ENCODE measurements around the gene DAND5. TPM values are rescaled to one million over a fixed set of nuclear protein-coding genes. Genes with fewer than 3 reads are reported as not detected.

Gene DAND5
- total and polyA plus RNA-seq, 9 of the 15 experiments (the other 6 are each of a cell fraction or from before 2014, with no cell fraction given) = 0.22 to 0.83 (median 0.60) TPM

DNA sequence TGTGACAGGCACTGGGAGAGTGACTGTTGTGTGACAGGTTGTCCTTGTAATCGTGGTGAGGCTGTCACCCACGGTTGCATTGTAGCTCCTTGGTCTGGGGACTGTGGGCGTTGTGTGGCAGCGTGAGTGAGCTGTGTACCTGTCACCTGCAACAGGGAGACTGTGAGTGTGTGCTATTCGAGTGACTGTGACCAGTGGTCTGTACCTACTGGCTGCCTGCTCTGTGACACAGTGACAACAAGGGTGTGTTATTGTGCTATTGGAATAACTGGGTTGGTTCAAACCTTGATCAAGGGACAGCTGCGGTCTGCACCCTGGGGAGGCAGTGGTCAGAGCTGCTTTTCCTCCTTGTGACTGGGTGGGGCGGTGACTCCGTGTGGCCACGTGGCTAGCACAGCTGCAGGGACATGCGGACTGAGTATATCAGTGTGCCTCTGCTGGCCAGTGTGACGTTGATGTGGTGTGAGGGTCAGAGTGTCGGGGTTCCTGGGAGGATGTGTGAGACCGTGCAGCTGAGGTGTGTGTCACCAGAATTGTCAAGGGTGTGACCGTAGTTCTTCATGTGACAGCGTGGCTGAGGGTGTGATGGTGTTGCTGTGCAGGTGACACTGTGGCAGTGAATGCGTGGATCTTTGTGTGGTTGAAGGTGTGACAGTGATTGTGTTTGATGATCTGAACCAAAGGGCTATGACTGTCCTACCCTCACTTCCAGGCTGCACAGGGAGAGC is 15.8 kb downstream of the DAND5 start (continued):
- TF ChIP-seq REST (IDR thresholded peaks at IDR 0.05; ENCODE audit: borderline replicate concordance) = peak; percentile 60; the same call in 1 of the 2 replicates
- no peak for TF ChIP-seq REST (CRISPR knock-in tag; IDR thresholded peaks at IDR 0.05; ENCODE audit: low read depth)
- peak; percentile 34; the same call in 1 of the 2 replicates for TF ChIP-seq HDGF (IDR thresholded peaks at IDR 0.05)
- TF ChIP-seq ZKSCAN3 (CRISPR knock-in tag; IDR thresholded peaks at IDR 0.05) = no peak
- TF ChIP-seq MIER1 (IDR thresholded peaks at IDR 0.05; ENCODE audit: low read depth) = no peak
- TF ChIP-seq PKNOX1 (IDR thresholded peaks at IDR 0.05) = peak; percentile 75
- TF ChIP-seq, protein P1, sequence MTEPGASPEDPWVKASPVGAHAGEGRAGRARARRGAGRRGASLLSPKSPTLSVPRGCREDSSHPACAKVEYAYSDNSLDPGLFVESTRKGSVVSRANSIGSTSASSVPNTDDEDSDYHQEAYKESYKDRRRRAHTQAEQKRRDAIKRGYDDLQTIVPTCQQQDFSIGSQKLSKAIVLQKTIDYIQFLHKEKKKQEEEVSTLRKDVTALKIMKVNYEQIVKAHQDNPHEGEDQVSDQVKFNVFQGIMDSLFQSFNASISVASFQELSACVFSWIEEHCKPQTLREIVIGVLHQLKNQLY (CRISPR knock-in tag; conservative IDR thresholded peaks at IDR 0.05) = 0 out of 4 replicates have a peak, but pooled peaks of 1 of the 2 experiments have one; percentile 44
- TF ChIP-seq HCFC1 (IDR thresholded peaks at IDR 0.05; ENCODE audit: low read depth, low read length) = no peak
- TF ChIP-seq, protein P2, sequence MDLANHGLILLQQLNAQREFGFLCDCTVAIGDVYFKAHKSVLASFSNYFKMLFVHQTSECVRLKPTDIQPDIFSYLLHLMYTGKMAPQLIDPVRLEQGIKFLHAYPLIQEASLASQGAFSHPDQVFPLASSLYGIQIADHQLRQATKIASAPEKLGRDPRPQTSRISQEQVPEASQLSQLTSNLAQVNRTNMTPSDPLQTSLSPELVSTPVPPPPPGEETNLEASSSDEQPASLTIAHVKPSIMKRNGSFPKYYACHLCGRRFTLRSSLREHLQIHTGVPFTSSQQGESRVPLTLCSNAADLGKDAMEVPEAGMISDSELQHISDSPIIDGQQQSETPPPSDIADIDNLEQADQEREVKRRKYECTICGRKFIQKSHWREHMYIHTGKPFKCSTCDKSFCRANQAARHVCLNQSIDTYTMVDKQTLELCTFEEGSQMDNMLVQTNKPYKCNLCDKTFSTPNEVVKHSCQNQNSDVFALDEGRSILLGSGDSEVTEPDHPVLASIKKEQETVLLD (IDR thresholded peaks at IDR 0.05) = peak; percentile 43; the same call in 1 of the 2 replicates
- no peak for TF ChIP-seq COPS2 (conservative IDR thresholded peaks at IDR 0.05)
- peak in 1 of 2 experiments; percentile 33; a peak in 1 of 4 replicates for TF ChIP-seq RAD21 (CRISPR knock-in tag; conservative IDR thresholded peaks at IDR 0.05 in 1 of 2, IDR thresholded peaks at IDR 0.05 in 1 of 2)
- no peak for TF ChIP-seq SLC30A9 (CRISPR knock-in tag; IDR thresholded peaks at IDR 0.05)
- no peak for TF ChIP-seq ZNF197 (CRISPR knock-in tag; IDR thresholded peaks at IDR 0.05; ENCODE audit: low read depth)
- TF ChIP-seq, protein P3, sequence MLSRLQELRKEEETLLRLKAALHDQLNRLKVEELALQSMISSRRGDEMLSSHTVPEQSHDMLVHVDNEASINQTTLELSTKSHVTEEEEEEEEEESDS (CRISPR knock-in tag; IDR thresholded peaks at IDR 0.05) = no peak

Measured in K562 (cell line).